GM23248 (cell line): ENCODE results near the gene RNF224. TPM values are rescaled to one million over a fixed set of nuclear protein-coding genes. Genes with fewer than 3 reads are reported as not detected.

ENCODE experiments used
- DNase-seq: peaks from one replicate; pipeline ENCODE4 v3.0.0-alpha.2; 2015
- H2AFZ ChIP-seq: fragments of 200-600 bp; sonication (generic); 2 replicates; pipeline ENCODE4 v1.6.1; 2016; ENCODE audit warnings: antibody characterized with exemption
- H3F3A ChIP-seq: fragments of 200-600 bp; sonication (generic); 2 replicates; pipeline ENCODE4 v1.6.1; 2016; ENCODE audit warnings: mild to moderate bottlenecking, antibody characterized with exemption, mixed run types; ENCODE audit not compliant: insufficient read depth
- H3K27ac ChIP-seq: fragments of 200-600 bp; sonication (generic); 2 replicates; pipeline ENCODE4 v1.5.1; 2016; ENCODE audit warnings: mild to moderate bottlenecking
- H3K27me3 ChIP-seq: fragments of 200-600 bp; sonication (generic); replicated peaks from 2 replicates; pipeline ENCODE4 v1.6.1; 2016; ENCODE audit warnings: mild to moderate bottlenecking; ENCODE audit not compliant: insufficient read depth
- H3K36me3 ChIP-seq: fragments of 200-600 bp; sonication (generic); 2 replicates; pipeline ENCODE4 v1.6.1; 2016; ENCODE audit warnings: low read depth, mild to moderate bottlenecking
- H3K4me1 ChIP-seq: fragments of 200-600 bp; sonication (generic); 2 replicates; pipeline ENCODE4 v1.6.1; 2016; ENCODE audit warnings: mild to moderate bottlenecking; ENCODE audit not compliant: insufficient read depth
- H3K4me2 ChIP-seq: fragments of 200-600 bp; sonication (generic); one replicate; pipeline ENCODE4 v1.6.1; 2016; ENCODE audit warnings: mild to moderate bottlenecking; ENCODE audit not compliant: unreplicated experiment
- H3K4me3 ChIP-seq: fragments of 200-600 bp; sonication (generic); 2 replicates; pipeline ENCODE4 v1.5.1; 2016; ENCODE audit warnings: mild to moderate bottlenecking
- H3K79me2 ChIP-seq: fragments of 200-600 bp; sonication (generic); 2 replicates; pipeline ENCODE4 v1.6.1; 2016; ENCODE audit warnings: mild to moderate bottlenecking; ENCODE audit not compliant: insufficient read depth
- H3K9ac ChIP-seq: fragments of 200-600 bp; sonication (generic); 2 replicates; pipeline ENCODE4 v1.6.1; 2016; ENCODE audit warnings: mild to moderate bottlenecking
- H3K9me2 ChIP-seq: fragments of 200-600 bp; sonication (generic); 2 replicates; pipeline ENCODE4 v1.6.1; 2016; ENCODE audit warnings: mixed run types, mild to moderate bottlenecking, moderate library complexity; ENCODE audit not compliant: insufficient read depth
- H3K9me3 ChIP-seq: fragments of 200-600 bp; sonication (generic); one replicate; pipeline ENCODE4 v1.6.1; 2017; ENCODE audit warnings: low read depth
- H4K20me1 ChIP-seq: fragments of 200-600 bp; sonication (generic); 2 replicates; pipeline ENCODE4 v1.6.0; 2016; ENCODE audit not compliant: insufficient read depth
- EZH2 ChIP-seq: fragments of 200-600 bp; sonication (generic); IDR thresholded peaks from 2 replicates; pipeline ENCODE4 v1.6.1; 2018; ENCODE audit warnings: antibody characterized with exemption, mild to moderate bottlenecking; ENCODE audit not compliant: insufficient read depth, poor library complexity, severe bottlenecking
- EZH2phosphoT487 ChIP-seq: fragments of 200-600 bp; sonication (generic); IDR thresholded peaks from 2 replicates; pipeline ENCODE4 v1.6.1; 2018; ENCODE audit warnings: antibody characterized with exemption, moderate library complexity, mild to moderate bottlenecking, low read depth; ENCODE audit not compliant: insufficient read depth
- WGBS, 2 experiments: methylation state at CpG; one replicate each; pipeline ENCODE4 v1.1.6; 2015 to 2017; ENCODE audit warnings: low lambda C conversion rate in 2 of 2, low coverage in 1 of 2; ENCODE audit errors: missing lambda C conversion rate in 2 of 2; 5-methylcytosine and 5-hydroxymethylcytosine counted together
- in situ Hi-C: fragments of 300-500 bp; cut with MboI; formaldehyde crosslinking; loops from 2 replicates; pipeline ENCODE4 v1.15.0; 2020
- polyA plus RNA-seq: library from polyadenylated mRNA; unstranded; fragments of >200 nt; fragmentation: Nextera tagmentation; extraction: Ambion mirVana; gene quantifications from 2 replicates; pipeline ENCODE4 v1.2.1, GENCODE V29; 2016
- total RNA-seq: library from RNA; depleted of rRNA; stranded (reverse); fragments of >200 nt; shearing (Covaris generic); gene quantifications from 2 replicates; pipeline ENCODE4 v1.2.3, GENCODE V29; 2014; rRNA removed

Gene RNF224
- total RNA-seq (not detected in 2 replicates), polyA plus RNA-seq (not detected in 2 replicates)

DNA sequence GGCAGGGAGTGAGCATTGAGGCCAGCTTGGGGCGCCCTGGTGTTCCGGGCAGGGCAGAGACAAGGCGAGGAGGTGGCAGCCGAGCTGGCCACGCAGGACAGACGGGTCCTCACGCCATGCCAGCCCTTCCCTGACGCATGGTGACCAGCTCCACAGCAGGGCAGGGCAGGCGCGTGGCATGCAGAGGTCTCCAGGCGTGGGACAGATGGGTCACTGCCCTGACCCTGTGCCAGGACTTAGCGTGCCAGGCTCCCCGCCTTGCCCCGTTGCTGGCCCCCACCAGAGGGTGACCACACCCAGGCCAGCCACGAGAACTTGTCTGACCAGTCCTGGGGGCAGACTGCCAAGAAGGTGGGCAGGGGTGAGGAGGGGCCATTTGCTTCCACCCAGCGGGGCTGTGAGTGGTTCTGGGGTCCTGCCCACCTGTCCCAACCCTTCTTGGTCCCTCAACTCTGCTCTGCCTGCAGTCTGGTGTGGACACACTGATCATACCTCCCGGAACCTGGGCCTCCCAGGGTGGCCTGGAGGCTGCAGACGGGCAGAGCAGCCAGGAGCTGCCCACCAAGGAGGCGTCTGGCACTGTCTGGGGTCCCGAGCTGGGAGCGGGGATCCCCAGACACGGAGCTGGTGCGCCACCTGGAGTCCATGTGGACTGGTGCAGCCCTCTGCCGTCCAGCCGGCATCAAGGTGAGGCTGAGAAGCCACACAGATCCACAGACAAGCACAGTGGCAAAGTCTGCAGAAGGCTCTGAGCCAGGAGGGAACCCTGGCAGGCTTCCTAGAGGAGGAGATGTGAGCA lies at the start of gene RNF224:
TSS of gene RNF224 (plus strand) at position 449 of the 799 bp plus-strand sequence. CDS start 834 bp downstream, outside the sequence.
- H3K9ac ChIP-seq, result peak within 1 kb of the TSS; percentile 41; the same call in 1 of the 2 replicates
- no peak within 1 kb of the TSS for H3K27ac ChIP-seq
- H4K20me1 ChIP-seq, result no peaks in the 10 kb centered on the region
- peak; percentile 86 for DNase-seq
- no peak within 1 kb of the TSS for H3K4me2 ChIP-seq
- no peaks in the 10 kb centered on the region for H3K36me3 ChIP-seq
- WGBS, 2 experiments, result 21 to 23% methylated on average over 25 of the region's 25 CpGs
- no peak within 1 kb of the TSS for H2AFZ ChIP-seq
- no peaks in the 10 kb centered on the region for H3F3A ChIP-seq
- TF ChIP-seq EZH2phosphoT487 (no peak), EZH2 (no peak)
- H3K79me2 ChIP-seq, result no peaks in the 10 kb centered on the region
- H3K4me1 ChIP-seq, result peaks cover 3% of the 10 kb centered on the region; the same call in 1 of the 2 replicates
- H3K4me3 ChIP-seq, result no peak within 1 kb of the TSS
- in situ Hi-C loops, result no loop called here
- H3K9me3 ChIP-seq, result no peaks in the 10 kb centered on the region
- H3K9me2 ChIP-seq, result no peaks in the 10 kb centered on the region
- H3K27me3 ChIP-seq, result no peaks in the 10 kb centered on the region

DNA sequence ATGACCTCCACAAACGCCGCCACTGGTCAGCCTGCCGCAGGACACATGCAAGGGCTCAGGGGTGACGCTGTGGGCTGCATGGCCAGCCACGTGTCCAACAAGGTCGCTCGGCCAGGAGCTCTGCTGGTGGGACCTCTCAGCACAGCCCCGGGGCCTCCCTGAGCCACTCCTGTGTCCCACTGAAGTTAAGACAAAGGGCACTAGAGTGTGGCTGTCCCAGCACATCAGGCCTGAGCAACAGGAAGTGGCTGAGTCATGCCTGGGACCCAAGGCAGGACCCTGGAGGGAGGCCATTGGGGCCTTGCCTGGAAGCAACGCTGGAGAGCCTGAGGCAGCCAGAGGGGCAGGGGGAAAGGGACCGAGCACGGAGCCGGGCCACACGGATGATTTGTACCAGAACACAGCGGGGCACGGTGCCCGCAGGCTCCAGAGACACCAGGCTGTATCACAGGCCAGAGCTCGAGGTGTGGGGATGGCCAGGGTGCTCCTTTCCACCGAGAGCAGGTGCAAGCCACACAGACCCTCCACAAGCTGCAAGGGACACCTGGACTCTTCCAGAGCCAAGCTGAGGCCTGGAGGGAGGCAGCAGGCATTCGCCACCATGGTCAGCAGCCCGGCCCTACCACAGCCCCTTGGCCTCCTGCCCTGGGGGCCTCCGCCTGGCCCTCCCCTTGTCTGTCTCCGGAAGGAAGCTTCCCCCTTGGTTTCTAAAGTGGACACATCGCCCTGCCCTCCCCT lies 48.9 kb upstream of the RNF224 start:
- H3K4me2 ChIP-seq, result no peak overlapping the region
- H3K9me3 ChIP-seq, result no peaks in the 10 kb centered on the region
- DNase-seq, result peak; percentile 7
- 93 to 94% methylated on average over 22 to 23 of the region's 23 CpGs for WGBS, 2 experiments
- no peak for TF ChIP-seq EZH2
- TF ChIP-seq EZH2phosphoT487, result no peak
- no peak overlapping the region for H3K4me3 ChIP-seq
- H2AFZ ChIP-seq, result no peak overlapping the region
- H3K4me1 ChIP-seq, result no peaks in the 10 kb centered on the region
- no peaks in the 10 kb centered on the region for H3K79me2 ChIP-seq
- no peaks in the 10 kb centered on the region; the same call in 1 of the 2 replicates for H3K36me3 ChIP-seq
- H3K9me2 ChIP-seq, result no peaks in the 10 kb centered on the region
- no peak overlapping the region for H3K27ac ChIP-seq
- H3K27me3 ChIP-seq, result no peaks in the 10 kb centered on the region
- in situ Hi-C loops, result no loop called here
- H3F3A ChIP-seq, result peaks cover 4% of the 10 kb centered on the region; the same call in 1 of the 2 replicates
- H3K9ac ChIP-seq, result no peak overlapping the region
- H4K20me1 ChIP-seq, result no peaks in the 10 kb centered on the region

DNA sequence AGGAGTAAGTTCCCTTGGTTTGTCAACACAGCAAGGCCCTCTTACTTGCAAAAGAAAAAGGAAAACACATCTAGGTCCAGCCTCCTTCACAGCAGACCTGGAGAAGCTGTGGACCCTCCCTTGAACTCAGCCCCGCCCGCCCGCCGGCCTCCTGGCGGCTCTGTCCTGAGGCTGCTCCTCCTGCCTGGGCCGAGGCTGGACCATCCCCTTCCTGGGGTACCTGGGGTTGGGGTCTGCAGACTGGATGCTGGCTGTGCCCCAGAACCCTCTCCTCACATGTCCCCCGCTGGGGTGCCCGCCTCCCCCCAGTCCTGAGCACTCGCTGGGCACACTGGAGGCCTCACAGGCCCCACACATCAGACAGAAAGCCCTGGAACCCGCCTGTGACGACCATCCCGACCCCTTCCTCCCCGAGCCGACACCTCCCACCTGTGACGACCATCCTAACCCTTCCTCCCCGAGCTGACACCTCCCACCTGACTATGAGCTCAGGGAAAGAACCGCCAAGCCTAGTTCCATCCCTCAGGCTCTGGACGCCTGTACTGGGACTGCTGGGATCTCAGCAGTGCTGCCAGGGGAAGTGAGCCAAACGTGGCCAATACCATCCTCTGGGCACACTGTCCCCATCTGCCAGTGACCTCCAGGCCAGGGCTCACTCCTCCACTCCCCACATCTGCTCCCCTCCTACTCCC lies 48.2 kb upstream of the RNF224 start:
- Histone ChIP-seq H3K79me2 (no peaks in the 10 kb centered on the region), H3K36me3 (no peaks in the 10 kb centered on the region; the same call in 1 of the 2 replicates), H3K9me2 (no peaks in the 10 kb centered on the region), H3F3A (peaks cover 4% of the 10 kb centered on the region; the same call in 1 of the 2 replicates), H3K27me3 (no peaks in the 10 kb centered on the region), H3K4me3 (no peak overlapping the region), H3K9me3 (no peaks in the 10 kb centered on the region), H3K27ac (no peak overlapping the region), H2AFZ (no peak overlapping the region), H3K9ac (no peak overlapping the region), H4K20me1 (no peaks in the 10 kb centered on the region), H3K4me1 (no peaks in the 10 kb centered on the region), H3K4me2 (no peak overlapping the region)
- no peak for TF ChIP-seq EZH2phosphoT487
- TF ChIP-seq EZH2, result no peak
- in situ Hi-C loops, result no loop called here
- DNase-seq, result no peak
- 95% methylated on average over 19 of the region's 19 CpGs for WGBS, 2 experiments

DNA sequence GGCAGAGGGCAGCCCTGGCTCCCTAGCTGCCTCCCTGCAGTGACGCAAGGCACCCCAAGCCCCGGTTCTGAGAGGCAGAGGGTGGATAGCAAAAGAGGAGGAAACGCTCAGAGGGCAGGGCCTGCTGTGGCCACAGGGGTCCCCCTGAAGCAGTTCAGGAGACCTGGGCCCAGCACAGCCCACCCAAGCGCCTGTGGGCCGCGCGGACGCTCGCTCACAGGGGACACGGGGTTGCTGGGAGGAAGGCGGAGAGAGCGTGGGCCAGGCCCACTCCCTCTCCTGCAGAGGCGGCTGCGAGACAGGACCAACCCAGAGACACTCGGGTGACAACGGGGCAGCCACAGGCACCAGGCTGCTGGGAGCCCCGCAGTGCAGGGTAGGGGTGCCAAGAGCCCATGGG lies 47.5 kb upstream of the RNF224 start:
- Histone ChIP-seq H2AFZ (no peak overlapping the region), H3K4me2 (no peak overlapping the region), H3K9me2 (no peaks in the 10 kb centered on the region), H3F3A (peaks cover 4% of the 10 kb centered on the region; the same call in 1 of the 2 replicates), H3K9me3 (no peaks in the 10 kb centered on the region), H3K9ac (no peak overlapping the region), H3K79me2 (no peaks in the 10 kb centered on the region), H4K20me1 (no peaks in the 10 kb centered on the region), H3K4me3 (no peak overlapping the region), H3K36me3 (no peaks in the 10 kb centered on the region; the same call in 1 of the 2 replicates), H3K27me3 (no peaks in the 10 kb centered on the region), H3K4me1 (no peaks in the 10 kb centered on the region), H3K27ac (no peak overlapping the region)
- TF ChIP-seq EZH2, result no peak
- TF ChIP-seq EZH2phosphoT487, result no peak
- WGBS, 2 experiments, result 84 to 93% methylated on average over 17 of the region's 17 CpGs
- in situ Hi-C loops, result no loop called here
- DNase-seq, result no peak
